Activated CD8-positive, alpha-beta T cell treated with anti-CD3 and anti-CD28 coated beads, Interleukin-2, amount 10 ng/mL, durations not matched to agents 7 days and 5 days (primary cell): Measurements from ENCODE around the gene CRPPA. TPM values are rescaled to one million over a fixed set of nuclear protein-coding genes. Genes with fewer than 3 reads are reported as not detected.
A peak's percentile ranks its signal among the peaks of the same experiment; 100 is the strongest.
"Not testable (repeated sequence)": the region's sequence is repeated elsewhere in the genome, so short reads cannot be mapped to it uniquely, and the experiment has no call there.

Experiments
- ATAC-seq: fragments of 150-1000 bp; cut with Tn5 transposase; one replicate; pipeline ENCODE4 v1.10.0; 2021; ENCODE audit warnings: moderate library complexity
- CTCF ChIA-PET: fragments of 350-600 bp; sonication (Branson Sonifier 250); formaldehyde crosslinking; loops from one replicate; lab custom pipeline; 2021; ENCODE audit warnings: antibody characterized with exemption; lab: Charles Lee
- POLR2A ChIA-PET: fragments of 350-600 bp; sonication (Branson Sonifier 250); formaldehyde crosslinking; loops from one replicate; lab custom pipeline; 2021; ENCODE audit warnings: antibody characterized with exemption; lab: Charles Lee
- DNase-seq: peaks from one replicate; pipeline ENCODE4 v3.0.0-alpha.2; 2020
- H3K27ac Mint-ChIP-seq: one replicate; pipeline ENCODE4 v1.8.0; 2021; ENCODE audit warnings: mild to moderate bottlenecking, mixed read lengths
- H3K27me3 Mint-ChIP-seq: one replicate; pipeline ENCODE4 v1.8.0; 2021; ENCODE audit warnings: low read depth, mixed read lengths
- H3K36me3 Mint-ChIP-seq: one replicate; pipeline ENCODE4 v1.8.0; 2021; ENCODE audit warnings: low read depth, mixed read lengths
- H3K4me1 Mint-ChIP-seq: one replicate; pipeline ENCODE4 v1.8.0; 2021; ENCODE audit warnings: low read depth, mixed read lengths
- H3K4me3 Mint-ChIP-seq: one replicate; pipeline ENCODE4 v1.8.0; 2021; ENCODE audit warnings: mild to moderate bottlenecking, mixed read lengths
- H3K9me3 Mint-ChIP-seq: one replicate; pipeline ENCODE4 v1.8.0; 2022; ENCODE audit warnings: mixed read lengths; ENCODE audit not compliant: insufficient read depth
- total RNA-seq, 2 experiments: library from RNA; stranded (reverse); gene quantifications; one replicate each; pipeline ENCODE4 v1.2.3, GENCODE V29; 2021

CRPPA gene
- under 1 TPM; 0.74 to 0.81 TPM for total RNA-seq

GRCh38 chr7:16421333-16422102, at the start of gene CRPPA:
Gene CRPPA, minus strand, starts transcription at chr7:16421538. Its CDS starts 216 bp downstream, at chr7:16421322.
- ATAC-seq = peak; percentile 42
- CTCF ChIA-PET = interaction anchor here (1.0 to 5.1 kb wide), 4 partner anchors 8 to 144 kb away, joined by 3 to 29 read pairs (median 15); no protein-coding TSS in a partner anchor

GRCh38 chr7:16465469-16466361, 44.4 kb upstream of the CRPPA start, which contains the start of gene SOSTDC1:
Gene SOSTDC1, minus strand, starts transcription at chr7:16465738. Its CDS starts 70 bp downstream, at chr7:16465668.
- peaks cover 11% of the 10 kb centered on the region for H3K27me3 Mint-ChIP-seq
- H3K27ac Mint-ChIP-seq = no peak within 1 kb of the TSS
- ChIA-PET CTCF (interaction anchor here (0.9 to 2.5 kb wide), 2 partner anchors 16 to 99 kb away, joined by 3 to 8 read pairs; no protein-coding TSS in a partner anchor), POLR2A (no interaction called here)
- H3K4me3 Mint-ChIP-seq = peak within 1 kb of the TSS; percentile 3
- DNase-seq (no peak), ATAC-seq (no peak)
- H3K9me3 Mint-ChIP-seq = no peaks in the 10 kb centered on the region
- no peaks in the 10 kb centered on the region for H3K36me3 Mint-ChIP-seq
- no peaks in the 10 kb centered on the region for H3K4me1 Mint-ChIP-seq

More at GRCh38 chr7:16421333-16422102, at the start of gene CRPPA:
- H3K4me1 Mint-ChIP-seq = peaks cover 24% of the 10 kb centered on the region
- H3K27me3 Mint-ChIP-seq = no peaks in the 10 kb centered on the region
- peak; percentile 47 for DNase-seq
- POLR2A ChIA-PET = interaction anchor here (0.9 to 2.1 kb wide), 6 partner anchors 10 to 224 kb away, joined by 4 to 19 read pairs (median 4); partner anchors contain the start of genes ANKMY2 and BZW2
- peak within 1 kb of the TSS; percentile 98 for H3K27ac Mint-ChIP-seq
- H3K9me3 Mint-ChIP-seq = peaks cover 4% of the 10 kb centered on the region
- H3K36me3 Mint-ChIP-seq = peaks cover 10% of the 10 kb centered on the region
- peak within 1 kb of the TSS; percentile 91 for H3K4me3 Mint-ChIP-seq

- DNase-seq (no peak), ATAC-seq (no peak)
- no peaks in the 10 kb centered on the region for H3K36me3 Mint-ChIP-seq
- H3K27ac Mint-ChIP-seq = no peak overlapping the region
- ChIA-PET POLR2A (interaction anchor here (0.6 kb wide), 1 partner anchor 220 kb away, joined by 7 read pairs; no protein-coding TSS in a partner anchor), CTCF (interaction anchor here (2.5 kb wide), 1 partner anchor 101 kb away, joined by 8 read pairs; no protein-coding TSS in a partner anchor)
- H3K27me3 Mint-ChIP-seq = peaks cover 11% of the 10 kb centered on the region
- no peaks in the 10 kb centered on the region for H3K9me3 Mint-ChIP-seq
- no peak overlapping the region for H3K4me3 Mint-ChIP-seq
- no peaks in the 10 kb centered on the region for H3K4me1 Mint-ChIP-seq
Measured at GRCh38 chr7:16463949-16464715, 42.8 kb upstream of the CRPPA start.

GRCh38 chr7:16463520-16463919, 42.2 kb upstream of the CRPPA start:
- POLR2A ChIA-PET = no interaction called here
- H3K4me1 Mint-ChIP-seq = no peaks in the 10 kb centered on the region
- CTCF ChIA-PET = interaction anchor here (2.5 kb wide), 1 partner anchor 101 kb away, joined by 8 read pairs; no protein-coding TSS in a partner anchor
- H3K27ac Mint-ChIP-seq = no peak overlapping the region
- no peak overlapping the region for H3K4me3 Mint-ChIP-seq
- H3K9me3 Mint-ChIP-seq = no peaks in the 10 kb centered on the region
- H3K27me3 Mint-ChIP-seq = peaks cover 11% of the 10 kb centered on the region
- ATAC-seq (no peak), DNase-seq (no peak)
- H3K36me3 Mint-ChIP-seq = no peaks in the 10 kb centered on the region

- Mint-ChIP-seq H3K27ac (no peak overlapping the region), H3K4me1 (no peaks in the 10 kb centered on the region), H3K4me3 (no peak overlapping the region), H3K27me3 (peaks cover 11% of the 10 kb centered on the region), H3K9me3 (no peaks in the 10 kb centered on the region), H3K36me3 (no peaks in the 10 kb centered on the region)
- POLR2A ChIA-PET = no interaction called here
- DNase-seq (no peak), ATAC-seq (no peak)
- CTCF ChIA-PET = interaction anchor here (0.6 kb wide), 1 partner anchor 29 kb away, joined by 3 read pairs; no protein-coding TSS in a partner anchor
Measured at GRCh38 chr7:16462431-16462889, 41.1 kb upstream of the CRPPA start.

GRCh38 chr7:16460789-16461493, 39.6 kb upstream of the CRPPA start:
- no peak for ATAC-seq
- no peak overlapping the region for H3K4me3 Mint-ChIP-seq
- H3K36me3 Mint-ChIP-seq = no peaks in the 10 kb centered on the region
- ChIA-PET CTCF (no interaction called here), POLR2A (no interaction called here)
- no peak for DNase-seq
- no peak overlapping the region for H3K27ac Mint-ChIP-seq
- H3K9me3 Mint-ChIP-seq = no peaks in the 10 kb centered on the region
- H3K27me3 Mint-ChIP-seq = peaks cover 11% of the 10 kb centered on the region
- no peaks in the 10 kb centered on the region for H3K4me1 Mint-ChIP-seq

- POLR2A ChIA-PET, H3K4me1 Mint-ChIP-seq, H3K27ac Mint-ChIP-seq, DNase-seq, CTCF ChIA-PET, ATAC-seq, H3K9me3 Mint-ChIP-seq, H3K27me3 Mint-ChIP-seq, H3K4me3 Mint-ChIP-seq, H3K36me3 Mint-ChIP-seq: not testable (repeated sequence)
Measured at GRCh38 chr7:16456303-16456702, 35.0 kb upstream of the CRPPA start.

- Mint-ChIP-seq H3K27ac (no peak overlapping the region), H3K4me1 (peaks cover 3% of the 10 kb centered on the region), H3K4me3 (no peak overlapping the region), H3K36me3 (no peaks in the 10 kb centered on the region), H3K9me3 (no peaks in the 10 kb centered on the region), H3K27me3 (no peaks in the 10 kb centered on the region)
- ChIA-PET POLR2A (interaction anchor here (0.7 kb wide), 1 partner anchor 35 kb away, joined by 3 read pairs; no protein-coding TSS in a partner anchor), CTCF (interaction anchor here (1.0 kb wide), 1 partner anchor 109 kb away, joined by 3 read pairs; no protein-coding TSS in a partner anchor)
- DNase-seq (no peak), ATAC-seq (no peak)
Measured at GRCh38 chr7:16455591-16455990, 34.3 kb upstream of the CRPPA start.

GRCh38 chr7:16450366-16450765, 29.0 kb upstream of the CRPPA start:
- POLR2A ChIA-PET = interaction anchor here (1.1 kb wide), 1 partner anchor 30 kb away, joined by 3 read pairs; no protein-coding TSS in a partner anchor
- H3K4me3 Mint-ChIP-seq = no peak overlapping the region
- DNase-seq (no peak), ATAC-seq (no peak)
- no peaks in the 10 kb centered on the region for H3K9me3 Mint-ChIP-seq
- H3K4me1 Mint-ChIP-seq = no peaks in the 10 kb centered on the region
- H3K27ac Mint-ChIP-seq = no peak overlapping the region
- no peaks in the 10 kb centered on the region for H3K27me3 Mint-ChIP-seq
- H3K36me3 Mint-ChIP-seq = no peaks in the 10 kb centered on the region
- CTCF ChIA-PET = interaction anchor here (0.9 to 1.2 kb wide), 2 partner anchors 26 to 114 kb away, joined by 3 read pairs; no protein-coding TSS in a partner anchor

- Mint-ChIP-seq H3K4me1 (no peaks in the 10 kb centered on the region), H3K36me3 (no peaks in the 10 kb centered on the region), H3K4me3 (no peak overlapping the region), H3K9me3 (no peaks in the 10 kb centered on the region), H3K27ac (no peak overlapping the region), H3K27me3 (no peaks in the 10 kb centered on the region)
- ChIA-PET POLR2A (no interaction called here), CTCF (no interaction called here)
- ATAC-seq (no peak), DNase-seq (no peak)
Measured at GRCh38 chr7:16447876-16448275, 26.5 kb upstream of the CRPPA start.
